ENCODE results near the gene KCNC4.

GRCh38 chr1:110242731-110243130, 32.6 kb downstream of the KCNC4 start:
- TF ChIP-seq, protein P1, sequence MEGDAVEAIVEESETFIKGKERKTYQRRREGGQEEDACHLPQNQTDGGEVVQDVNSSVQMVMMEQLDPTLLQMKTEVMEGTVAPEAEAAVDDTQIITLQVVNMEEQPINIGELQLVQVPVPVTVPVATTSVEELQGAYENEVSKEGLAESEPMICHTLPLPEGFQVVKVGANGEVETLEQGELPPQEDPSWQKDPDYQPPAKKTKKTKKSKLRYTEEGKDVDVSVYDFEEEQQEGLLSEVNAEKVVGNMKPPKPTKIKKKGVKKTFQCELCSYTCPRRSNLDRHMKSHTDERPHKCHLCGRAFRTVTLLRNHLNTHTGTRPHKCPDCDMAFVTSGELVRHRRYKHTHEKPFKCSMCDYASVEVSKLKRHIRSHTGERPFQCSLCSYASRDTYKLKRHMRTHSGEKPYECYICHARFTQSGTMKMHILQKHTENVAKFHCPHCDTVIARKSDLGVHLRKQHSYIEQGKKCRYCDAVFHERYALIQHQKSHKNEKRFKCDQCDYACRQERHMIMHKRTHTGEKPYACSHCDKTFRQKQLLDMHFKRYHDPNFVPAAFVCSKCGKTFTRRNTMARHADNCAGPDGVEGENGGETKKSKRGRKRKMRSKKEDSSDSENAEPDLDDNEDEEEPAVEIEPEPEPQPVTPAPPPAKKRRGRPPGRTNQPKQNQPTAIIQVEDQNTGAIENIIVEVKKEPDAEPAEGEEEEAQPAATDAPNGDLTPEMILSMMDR (conservative IDR thresholded peaks at IDR 0.05 in 1 of 2, IDR thresholded peaks at IDR 0.05 in 1 of 2; ENCODE audit: extremely low read depth in 1 of 2, insufficient read depth in 1 of 2, low read depth in 1 of 2, low read length in 2 of 2), result no peak
- TF ChIP-seq EZH2 (IDR thresholded peaks at IDR 0.05; ENCODE audit: borderline replicate concordance, low read length), result no peak

Data from mammary epithelial cell (primary cell).